Peyer's patch (tissue), 4 donors: Measurements from ENCODE around the gene BBS9.

Source experiments
- POLR2A ChIP-seq, 2 donors: fragments of 450-650 bp; IDR thresholded peaks; one replicate each; pipeline ENCODE4 v1.5.1; 2017; ENCODE audit warnings: antibody characterized with exemption in 2 of 2, mild to moderate bottlenecking in 2 of 2, moderate library complexity in 2 of 2
- TF ChIP-seq, protein P1 (sequence below), 6 experiments: fragments of 450-650 bp in 4 of 6; fragments of 200-600 bp in 2 of 6; sonication (generic) in 1 of 6; IDR thresholded peaks; one replicate each; pipeline ENCODE4 v1.5.1; 2017 to 2019; ENCODE audit warnings: antibody characterized with exemption in 6 of 6, mild to moderate bottlenecking in 3 of 6, moderate library complexity in 1 of 6

DNA sequence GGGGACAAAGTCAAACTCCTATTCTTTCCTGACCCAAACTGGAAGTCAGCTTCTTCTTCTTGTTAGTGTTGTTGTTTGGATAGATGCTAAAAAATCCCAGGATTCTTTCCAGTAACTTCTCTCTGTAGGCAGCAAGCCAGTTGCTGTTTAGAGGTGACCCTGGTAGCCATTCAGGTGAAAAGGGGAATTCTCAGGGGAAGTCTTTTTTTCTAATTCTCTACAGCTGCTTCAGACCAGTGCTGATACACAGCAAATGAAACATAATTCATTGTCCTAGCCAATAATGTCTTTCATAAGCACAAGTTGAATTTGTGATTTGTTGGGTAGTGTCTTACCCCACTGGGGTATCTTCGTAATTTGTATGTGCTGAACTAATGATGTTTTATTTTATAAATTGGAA lies 357.3 kb downstream of the BBS9 start:
- TF ChIP-seq, protein P1, sequence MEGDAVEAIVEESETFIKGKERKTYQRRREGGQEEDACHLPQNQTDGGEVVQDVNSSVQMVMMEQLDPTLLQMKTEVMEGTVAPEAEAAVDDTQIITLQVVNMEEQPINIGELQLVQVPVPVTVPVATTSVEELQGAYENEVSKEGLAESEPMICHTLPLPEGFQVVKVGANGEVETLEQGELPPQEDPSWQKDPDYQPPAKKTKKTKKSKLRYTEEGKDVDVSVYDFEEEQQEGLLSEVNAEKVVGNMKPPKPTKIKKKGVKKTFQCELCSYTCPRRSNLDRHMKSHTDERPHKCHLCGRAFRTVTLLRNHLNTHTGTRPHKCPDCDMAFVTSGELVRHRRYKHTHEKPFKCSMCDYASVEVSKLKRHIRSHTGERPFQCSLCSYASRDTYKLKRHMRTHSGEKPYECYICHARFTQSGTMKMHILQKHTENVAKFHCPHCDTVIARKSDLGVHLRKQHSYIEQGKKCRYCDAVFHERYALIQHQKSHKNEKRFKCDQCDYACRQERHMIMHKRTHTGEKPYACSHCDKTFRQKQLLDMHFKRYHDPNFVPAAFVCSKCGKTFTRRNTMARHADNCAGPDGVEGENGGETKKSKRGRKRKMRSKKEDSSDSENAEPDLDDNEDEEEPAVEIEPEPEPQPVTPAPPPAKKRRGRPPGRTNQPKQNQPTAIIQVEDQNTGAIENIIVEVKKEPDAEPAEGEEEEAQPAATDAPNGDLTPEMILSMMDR (IDR thresholded peaks at IDR 0.05): no peak
- no peak for TF ChIP-seq POLR2A (IDR thresholded peaks at IDR 0.05)
